Spleen (tissue), 13 donors: ENCODE measurements around the gene PBRM1. TPM values are rescaled to one million over a fixed set of nuclear protein-coding genes. Genes with fewer than 3 reads are reported as not detected.

Experiments used
- DNase-seq: peaks from one replicate; pipeline ENCODE4 v3.0.0-alpha.2; 2020
- H3K27ac ChIP-seq, 8 donors: fragments of 200-600 bp; sonication (generic) in 7 of 8; 1 replicate in 4 of 8; 2 replicates in 4 of 8; pipeline versions ENCODE4 v1.5.0 to v1.8.0; 2016 to 2021; ENCODE audit warnings: inconsistent platforms in 4 of 8, mild to moderate bottlenecking in 4 of 8, moderate library complexity in 1 of 8
- H3K27me3 ChIP-seq, 7 donors: fragments of 200-600 bp; sonication (generic) in 6 of 7; replicated peaks in 1 of 7; 1 replicate in 4 of 7; 2 replicates in 3 of 7; pipeline versions ENCODE4 v1.5.0 to v1.8.0; 2016 to 2021; ENCODE audit warnings: inconsistent platforms in 3 of 7, mild to moderate bottlenecking in 1 of 7
- H3K36me3 ChIP-seq, 6 donors: fragments of 200-600 bp; sonication (generic) in 5 of 6; 1 replicate in 4 of 6; 2 replicates in 2 of 6; pipeline versions ENCODE4 v1.5.0 to v1.8.0; 2016 to 2021; ENCODE audit warnings: inconsistent platforms in 2 of 6
- H3K4me1 ChIP-seq, 6 donors: fragments of 200-600 bp; sonication (generic) in 5 of 6; 1 replicate in 3 of 6; 2 replicates in 3 of 6; pipeline versions ENCODE4 v1.5.0 to v1.8.0; 2016 to 2021; ENCODE audit warnings: inconsistent platforms in 3 of 6
- H3K4me3 ChIP-seq, 8 donors: fragments of 200-600 bp; sonication (generic) in 7 of 8; 1 replicate in 4 of 8; 2 replicates in 4 of 8; pipeline versions ENCODE4 v1.5.0 to v1.8.0; 2016 to 2021; ENCODE audit warnings: inconsistent platforms in 4 of 8, mild to moderate bottlenecking in 4 of 8, moderate library complexity in 2 of 8
- H3K9me3 ChIP-seq, 8 donors: fragments of 200-600 bp; sonication (generic) in 7 of 8; 1 replicate in 4 of 8; 2 replicates in 4 of 8; pipeline versions ENCODE4 v1.5.0 to v1.8.0; 2016 to 2021; ENCODE audit warnings: inconsistent platforms in 4 of 8
- POLR2A ChIP-seq, 3 donors: fragments of 450-650 bp; IDR thresholded peaks; one replicate each; pipeline ENCODE4 v1.5.1; 2017; ENCODE audit warnings: antibody characterized with exemption in 3 of 3, mild to moderate bottlenecking in 1 of 3
- POLR2AphosphoS5 ChIP-seq, 3 donors: sonication (generic); formaldehyde crosslinking; IDR thresholded peaks; one replicate each; pipeline ENCODE4 v1.5.1; 2017; ENCODE audit warnings: antibody characterized with exemption in 3 of 3
- WGBS, 5 donors: extraction: QIAGEN DNeasy Blood & Tissue Kit in 3 of 5; methylation state at CpG; one replicate each; pipeline versions ENCODE4 v1.1.5 to v1.1.7; 2013 to 2018; 5-methylcytosine and 5-hydroxymethylcytosine counted together
- intact Hi-C: fragments of 100-400 bp; cut with DNase I; formaldehyde crosslinking; loops from one replicate; pipeline ENCODE4 v1.15.0; 2023; ENCODE audit warnings: low total_unique reads
- long read RNA-seq, 2 donors: transcript quantifications; one replicate each; lab custom pipeline, GENCODE V29; 2026
- polyA plus RNA-seq, 3 donors: library from polyadenylated mRNA; stranded (reverse); fragments of 200-250 nt; gene quantifications; one replicate each; pipeline ENCODE4 v1.2.1, GENCODE V29; 2013
- total RNA-seq, 7 donors: library from RNA; depleted of rRNA in 3 of 7; stranded (reverse); fragments of >200 nt in 3 of 7; fragmentation: NEBNext Ultra II Directional in 4 of 7; extraction: Animal tissue kit (Norgen Biotek cat#: 25700) in 4 of 7; gene quantifications; one replicate each; pipeline versions ENCODE4 v1.1.0 to v1.2.1, GENCODE V29; 2016 to 2021
- TF ChIP-seq, protein P1 (sequence below), 11 experiments: fragments of 200-600 bp in 7 of 11; fragments of 450-650 bp in 4 of 11; sonication (generic) in 4 of 11; IDR thresholded peaks in 8 of 11; conservative IDR thresholded peaks in 3 of 11; 1 replicate in 7 of 11; 2 replicates in 4 of 11; pipeline versions ENCODE4 v1.4.0 to v1.8.0; 2016 to 2021; ENCODE audit warnings: antibody characterized with exemption in 11 of 11, inconsistent platforms in 4 of 11, mild to moderate bottlenecking in 1 of 11
- donor health status: healthy with polysubstance abuse.
- donor health status: DM: no; HTN: no; CAD: no; lungs with moderate emphysema.
- donor health status: DM: no; HTN: no; CAD: no.
- donor health status: Bipolar disorder and iron deficiency.
- donor health status: healthy.
- donor health status: DM: no; HTN: no; CAD: no.
- donor health status: DM: yes; HTN: yes; CAD: no.

Gene PBRM1
- total RNA-seq, result 100 to 1,000 TPM in 3 of 7 donors, 10 to 100 TPM in 4; 60.0 to 125 (median 82.8) TPM
- 10 to 100 TPM in 1 of 3 donors, 1 to 10 TPM in 2; 5.7 to 10.6 (median 6.2) TPM for polyA plus RNA-seq
- long read RNA-seq, donor 1, partial matches to known transcripts, result 64 of 80 reads
- long read RNA-seq, donor 1, other reads (novel, unspliced or antisense), result 15 of 80 reads
- long read RNA-seq, donor 2, partial matches to known transcripts, result 76 of 87 reads
- long read RNA-seq, donor 2, other reads (novel, unspliced or antisense), result 11 of 87 reads

DNA sequence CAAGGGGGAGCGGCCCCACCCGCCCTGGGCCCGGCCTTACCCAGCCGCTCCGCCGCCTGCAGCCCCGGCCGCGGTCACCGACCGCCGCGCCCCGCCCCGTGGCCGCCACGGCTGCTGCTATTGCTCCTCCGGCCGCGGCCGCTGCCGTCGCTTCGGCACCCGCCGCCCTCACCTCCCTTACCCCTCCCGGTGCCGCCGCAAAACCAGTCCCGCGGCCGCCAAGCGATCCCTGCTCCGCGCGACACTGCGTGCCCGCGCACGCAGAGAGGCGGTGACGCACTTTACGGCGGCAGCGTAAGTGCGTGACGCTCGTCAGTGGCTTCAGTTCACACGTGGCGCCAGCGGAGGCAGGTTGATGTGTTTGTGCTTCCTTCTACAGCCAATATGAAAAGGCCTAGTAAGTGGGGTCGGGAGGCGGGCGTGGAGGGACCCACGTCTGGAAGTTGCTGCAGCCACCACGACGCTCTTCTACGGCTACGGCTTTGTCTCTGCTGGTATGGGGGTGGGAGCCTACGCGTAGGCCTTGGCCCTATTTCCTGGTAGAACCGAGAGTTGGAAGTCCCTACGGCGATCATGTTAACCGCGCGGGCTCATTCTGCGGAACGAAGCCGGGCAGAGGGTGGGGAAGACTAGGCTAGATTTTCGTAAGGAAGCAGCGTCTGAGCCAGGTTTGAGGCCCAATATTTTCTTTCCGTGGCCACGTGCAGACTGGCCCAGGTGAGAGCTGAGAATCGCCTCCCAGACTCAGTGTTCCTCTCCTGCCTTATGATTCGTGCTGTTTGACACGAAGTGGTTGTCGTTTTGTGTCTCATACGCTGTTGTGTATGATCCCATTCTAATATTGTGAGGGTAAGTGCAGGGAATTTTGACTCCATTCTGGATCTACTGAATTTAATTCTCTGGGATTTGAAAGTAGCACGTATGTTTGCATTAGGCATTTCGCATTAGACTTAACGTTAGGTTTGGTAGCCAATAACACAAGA, at the start of gene PBRM1, which contains the start of gene GNL3:
Gene PBRM1 (minus strand): TSS at position 205 of the 983 bp plus-strand sequence.
Gene GNL3 (plus strand): TSS at position 324 of the 983 bp plus-strand sequence. CDS start 61 bp downstream, at position 385.
- peaks cover 30 to 79% (median 62%) of the 10 kb centered on the region in 6 donors for H3K4me1 ChIP-seq
- TF ChIP-seq POLR2A (IDR thresholded peaks at IDR 0.05) (peak; percentile 4 to 71 (median 34)), POLR2AphosphoS5 (IDR thresholded peaks at IDR 0.05) (peak; percentile 97 to 98 (median 98))
- TF ChIP-seq, protein P1, sequence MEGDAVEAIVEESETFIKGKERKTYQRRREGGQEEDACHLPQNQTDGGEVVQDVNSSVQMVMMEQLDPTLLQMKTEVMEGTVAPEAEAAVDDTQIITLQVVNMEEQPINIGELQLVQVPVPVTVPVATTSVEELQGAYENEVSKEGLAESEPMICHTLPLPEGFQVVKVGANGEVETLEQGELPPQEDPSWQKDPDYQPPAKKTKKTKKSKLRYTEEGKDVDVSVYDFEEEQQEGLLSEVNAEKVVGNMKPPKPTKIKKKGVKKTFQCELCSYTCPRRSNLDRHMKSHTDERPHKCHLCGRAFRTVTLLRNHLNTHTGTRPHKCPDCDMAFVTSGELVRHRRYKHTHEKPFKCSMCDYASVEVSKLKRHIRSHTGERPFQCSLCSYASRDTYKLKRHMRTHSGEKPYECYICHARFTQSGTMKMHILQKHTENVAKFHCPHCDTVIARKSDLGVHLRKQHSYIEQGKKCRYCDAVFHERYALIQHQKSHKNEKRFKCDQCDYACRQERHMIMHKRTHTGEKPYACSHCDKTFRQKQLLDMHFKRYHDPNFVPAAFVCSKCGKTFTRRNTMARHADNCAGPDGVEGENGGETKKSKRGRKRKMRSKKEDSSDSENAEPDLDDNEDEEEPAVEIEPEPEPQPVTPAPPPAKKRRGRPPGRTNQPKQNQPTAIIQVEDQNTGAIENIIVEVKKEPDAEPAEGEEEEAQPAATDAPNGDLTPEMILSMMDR (IDR thresholded peaks at IDR 0.05 in 8 of 11, conservative IDR thresholded peaks at IDR 0.05 in 3 of 11), result peak in 4 of 11 experiments; percentile 6 to 28 (median 18)
- H3K27ac ChIP-seq, result peak within 1 kb of the TSS; percentile 90 to 99 (median 98)
- H3K9me3 ChIP-seq, result no peaks in the 10 kb centered on the region
- peak; percentile 98 for DNase-seq
- intact Hi-C loops, result no loop called here
- H3K36me3 ChIP-seq, result peaks cover 6 to 58% (median 39%) of the 10 kb centered on the region in 6 donors
- H3K4me3 ChIP-seq, result peak within 1 kb of the TSS; percentile 71 to 91 (median 80)
- H3K27me3 ChIP-seq, result no peaks in the 10 kb centered on the region
- WGBS, 5 donors, result 0 to 1% (median 1%) methylated on average over 61 to 82 of the region's 82 CpGs

DNA sequence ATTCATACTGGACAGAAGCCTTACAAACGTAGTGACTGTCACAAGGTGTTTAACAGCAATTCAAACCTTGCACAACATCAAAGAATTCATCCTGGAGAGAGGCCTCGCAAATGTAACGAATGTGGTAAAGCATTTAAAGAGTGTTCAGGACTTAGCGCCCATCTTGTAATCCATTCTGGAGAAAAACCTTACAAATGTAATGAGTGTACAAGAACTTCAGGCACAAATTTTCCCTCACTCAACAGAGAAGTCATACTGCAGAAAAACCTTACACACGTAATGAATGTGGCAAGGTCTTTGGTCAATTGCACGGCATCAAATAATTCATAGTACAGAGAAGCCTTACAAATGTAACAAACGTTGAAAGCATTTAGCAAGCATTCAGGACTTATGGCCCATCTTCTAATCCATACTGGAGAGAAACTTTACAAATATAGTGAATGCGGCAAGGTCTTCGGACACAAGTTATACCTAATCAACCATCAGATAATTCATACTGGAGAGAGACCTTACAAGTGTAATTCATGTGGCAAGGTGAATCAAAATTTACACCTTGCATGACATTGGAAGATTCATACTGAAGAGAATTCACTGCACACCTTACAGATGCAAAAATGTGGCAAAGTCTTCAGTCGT, 47.7 kb upstream of the PBRM1 start:
- 86 to 98% (median 95%) methylated on average over 10 of the region's 10 CpGs for WGBS, 5 donors
- H3K27me3 ChIP-seq, result no peaks in the 10 kb centered on the region
- TF ChIP-seq, protein P1 (IDR thresholded peaks at IDR 0.05 in 8 of 11, conservative IDR thresholded peaks at IDR 0.05 in 3 of 11), result no peak
- TF ChIP-seq POLR2A (IDR thresholded peaks at IDR 0.05) (no peak), POLR2AphosphoS5 (IDR thresholded peaks at IDR 0.05) (no peak)
- intact Hi-C loops, result no loop called here
- H3K36me3 ChIP-seq, result peaks cover 0 to 99% (median 63%) of the 10 kb centered on the region in 6 donors
- no peaks in the 10 kb centered on the region for H3K4me1 ChIP-seq
- no peak overlapping the region for H3K27ac ChIP-seq
- H3K9me3 ChIP-seq, result peaks cover 0 to 43% (median 26%) of the 10 kb centered on the region in 8 donors
- no peak for DNase-seq
- H3K4me3 ChIP-seq, result no peak overlapping the region

DNA sequence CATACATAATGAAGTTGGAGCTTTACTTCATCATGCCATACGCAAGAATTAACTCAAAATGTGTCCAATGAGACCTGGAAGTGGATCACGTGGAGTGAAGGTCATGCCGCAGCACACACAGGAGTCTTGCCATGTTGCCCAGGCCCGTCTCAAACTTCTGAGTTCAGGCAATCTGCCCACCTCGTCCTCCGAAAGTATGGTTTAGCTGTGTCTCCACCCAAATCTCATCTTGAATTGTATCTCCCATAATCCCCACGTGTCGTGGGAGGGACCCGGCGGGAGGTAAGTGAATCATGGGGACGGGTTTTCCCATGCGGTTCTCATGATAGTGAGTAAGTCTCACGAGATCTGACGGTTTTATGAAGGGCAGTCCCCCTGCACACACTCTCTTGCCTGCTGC, 45.9 kb upstream of the PBRM1 start:
- Histone ChIP-seq H3K27ac (no peak overlapping the region), H3K9me3 (peaks cover 0 to 48% (median 31%) of the 10 kb centered on the region in 8 donors), H3K4me1 (no peaks in the 10 kb centered on the region), H3K27me3 (no peaks in the 10 kb centered on the region), H3K36me3 (peaks cover 0 to 94% (median 49%) of the 10 kb centered on the region in 6 donors), H3K4me3 (no peak overlapping the region)
- no peak for DNase-seq
- TF ChIP-seq, protein P1 (IDR thresholded peaks at IDR 0.05 in 8 of 11, conservative IDR thresholded peaks at IDR 0.05 in 3 of 11), result no peak
- no peak for TF ChIP-seq POLR2A (IDR thresholded peaks at IDR 0.05)
- no peak for TF ChIP-seq POLR2AphosphoS5 (IDR thresholded peaks at IDR 0.05)
- intact Hi-C loops, result no loop called here
- WGBS, 5 donors, result 83 to 98% (median 96%) methylated on average over 14 of the region's 14 CpGs
